GM12891 (cell line): ENCODE results near the gene TTC4.

Experiments used
- POLR2A ChIP-seq: IDR thresholded peaks from 2 replicates; pipeline ENCODE4 v1.6.1; 2011; ENCODE audit warnings: low read depth, low read length, control low read depth
- POLR2AphosphoS5 ChIP-seq: IDR thresholded peaks from 2 replicates; pipeline ENCODE4 v1.6.1; 2011; ENCODE audit warnings: low read depth, low read length, control low read depth

DNA sequence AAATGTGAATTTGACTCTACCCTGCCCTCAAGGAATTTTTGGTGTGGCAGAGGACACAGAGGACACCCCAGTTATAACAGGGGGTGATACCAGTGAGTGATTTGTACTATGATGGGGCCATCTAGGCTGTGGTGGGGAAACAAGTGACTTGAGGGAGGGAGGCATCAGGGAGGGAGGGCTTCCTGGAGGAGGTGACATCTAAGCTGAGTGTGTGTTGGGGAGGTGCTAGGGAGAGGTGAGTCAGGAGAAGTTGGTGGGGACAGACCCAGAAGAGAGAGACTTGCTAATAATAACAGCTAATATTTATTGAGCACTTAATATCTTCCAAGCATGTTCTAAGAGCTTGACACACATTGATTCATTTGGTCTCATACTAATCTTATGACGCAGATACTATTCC, 19.9 kb upstream of the TTC4 start:
- no peak for TF ChIP-seq POLR2AphosphoS5
- no peak for TF ChIP-seq POLR2A
